Naive thymus-derived CD8-positive, alpha-beta T cell (primary cell): ENCODE results near the gene SIX5. TPM values are rescaled to one million over a fixed set of nuclear protein-coding genes. Genes with fewer than 3 reads are reported as not detected.
A peak's percentile ranks its signal among the peaks of the same experiment; 100 is the strongest.

Experiments used
- ATAC-seq, 2 donors: fragments of 150-1000 bp; cut with Tn5 transposase in 1 of 2; sonication (Bioruptor Pico), chemical (Tn5 transposase) in 1 of 2; 1 replicate in 1 of 2; 2 replicates in 1 of 2; pipeline ENCODE4 v1.10.0; 2021; ENCODE audit warnings: mild to moderate bottlenecking in 2 of 2, moderate library complexity in 2 of 2
- POLR2A ChIA-PET: fragments of 350-600 bp; sonication (Branson Sonifier 250); formaldehyde crosslinking; loops from one replicate; lab custom pipeline; 2021; ENCODE audit warnings: antibody characterized with exemption; lab: Charles Lee
- DNase-seq, 10 donors: peaks; one replicate each; pipeline versions ENCODE4 v3.0.0 to v3.0.0-alpha.2; 2020 to 2022
- H3K27ac Mint-ChIP-seq, 10 donors: one replicate each; pipeline ENCODE4 v1.8.0; 2020 to 2022; ENCODE audit warnings: mild to moderate bottlenecking in 10 of 10, mixed read lengths in 10 of 10, moderate library complexity in 4 of 10, inconsistent platforms in 1 of 10
- H3K27me3 Mint-ChIP-seq, 5 donors: one replicate each; pipeline ENCODE4 v1.8.0; 2021 to 2022; ENCODE audit warnings: mixed read lengths in 5 of 5
- H3K36me3 Mint-ChIP-seq, 3 donors: one replicate each; pipeline ENCODE4 v1.8.0; 2020 to 2022; ENCODE audit warnings: mixed read lengths in 3 of 3, mild to moderate bottlenecking in 2 of 3, inconsistent platforms in 1 of 3
- H3K4me1 Mint-ChIP-seq, 4 donors: one replicate each; pipeline ENCODE4 v1.8.0; 2021 to 2022; ENCODE audit warnings: mixed read lengths in 4 of 4
- H3K4me3 Mint-ChIP-seq, 10 donors: one replicate each; pipeline ENCODE4 v1.8.0; 2020 to 2022; ENCODE audit warnings: mild to moderate bottlenecking in 10 of 10, mixed read lengths in 10 of 10, moderate library complexity in 6 of 10, inconsistent platforms in 1 of 10
- H3K9me3 Mint-ChIP-seq, 9 donors: one replicate each; pipeline ENCODE4 v1.8.0; 2020 to 2022; ENCODE audit warnings: mixed read lengths in 9 of 9, mild to moderate bottlenecking in 3 of 9, inconsistent platforms in 1 of 9, moderate library complexity in 1 of 9
- polyA plus RNA-seq, 3 donors: library from polyadenylated mRNA; unstranded; fragments of 300-500 nt; fragmentation: Illumina TruSeq; gene quantifications; one replicate each; pipeline ENCODE4 v1.2.3, GENCODE V29; 2021
- total RNA-seq, 8 experiments: library from RNA in 2 of 8; stranded (reverse) in 2 of 8; gene quantifications; one replicate each; pipeline ENCODE4 v1.2.3 and lab custom pipeline; 2021 to 2026

SIX5 gene
- total and polyA plus RNA-seq, 5 experiments from 2014 or later, result 0.08 to 1.8 (median 0.11) TPM

- peak overlapping the region; percentile 87 to 99 (median 97) for H3K4me3 Mint-ChIP-seq
- no peaks in the 10 kb centered on the region for H3K9me3 Mint-ChIP-seq
- POLR2A ChIA-PET, result interaction anchor here (0.6 to 4.7 kb wide), 16 partner anchors 10 to 1540 kb away, joined by 3 to 51 read pairs (median 4); partner anchors contain the start of genes CCDC9, DMWD, FBXO46 and GIPR
- H3K4me1 Mint-ChIP-seq, result peaks cover 22 to 59% (median 47%) of the 10 kb centered on the region in 4 donors
- ATAC-seq (peak in 1 of 2 donors; percentile 1), DNase-seq (no peak)
- no peaks in the 10 kb centered on the region for H3K27me3 Mint-ChIP-seq
- peaks cover 4 to 19% (median 8%) of the 10 kb centered on the region in 3 donors for H3K36me3 Mint-ChIP-seq
- H3K27ac Mint-ChIP-seq, result peak overlapping the region; percentile 94 to 99 (median 96)
Measured at GRCh38 chr19:45716359-45717130, 52.5 kb downstream of the SIX5 start.

GRCh38 chr19:45715139-45715538, 53.9 kb downstream of the SIX5 start:
- POLR2A ChIA-PET, result interaction anchor here (0.6 to 4.7 kb wide), 3 partner anchors 10 to 537 kb away, joined by 3 to 47 read pairs (median 4); partner anchors contain the start of genes QPCTL, SNRPD2 and TRAPPC6A
- Mint-ChIP-seq H3K4me1 (peaks cover 26 to 66% (median 55%) of the 10 kb centered on the region in 4 donors), H3K27me3 (no peaks in the 10 kb centered on the region), H3K27ac (peak overlapping the region in 6 of 10 donors; percentile 14 to 95 (median 49)), H3K4me3 (peak overlapping the region in 4 of 10 donors; percentile 4 to 94 (median 22)), H3K36me3 (peaks cover 4 to 26% (median 8%) of the 10 kb centered on the region in 3 donors), H3K9me3 (no peaks in the 10 kb centered on the region)
- no peak for DNase-seq
- ATAC-seq, result no peak

Other genes starting within 250 kb of the SIX5 start
- gene OPA3, start 184.4 kb downstream of the SIX5 start, total RNA-seq, result 10 to 100 TPM in 1 of 2 experiments, 1 to 10 TPM in 1; 8.8 to 10.6 TPM
- gene OPA3, start 184.4 kb downstream of the SIX5 start, polyA plus RNA-seq, result 10 to 100 TPM in 2 of 3 donors, 1 to 10 TPM in 1; 7.5 to 25.3 (median 13.2) TPM
- not detected for gene GPR4, start 167.0 kb downstream of the SIX5 start, total RNA-seq
- gene GPR4, start 167.0 kb downstream of the SIX5 start, polyA plus RNA-seq, result not detected
- gene EML2, start 129.9 kb downstream of the SIX5 start, total RNA-seq, result 10 to 100 TPM; 52.1 to 56.8 TPM
- gene EML2, start 129.9 kb downstream of the SIX5 start, polyA plus RNA-seq, result 10 to 100 TPM in 2 of 3 donors, 1 to 10 TPM in 1; 8.8 to 17.8 (median 11.5) TPM
- 10 to 100 TPM in 1 of 2 experiments, 1 to 10 TPM in 1; 9.7 to 10.4 TPM for gene GIPR, start 101.0 kb downstream of the SIX5 start, total RNA-seq
- gene GIPR, start 101.0 kb downstream of the SIX5 start, polyA plus RNA-seq, result under 1 TPM in 2 of 3 donors, not detected in 1; 0.38 to 0.61 TPM
- gene SNRPD2, start 77.3 kb downstream of the SIX5 start, total RNA-seq, result 100 to 1,000 TPM; 395 to 410 TPM
- gene SNRPD2, start 77.3 kb downstream of the SIX5 start, polyA plus RNA-seq, result 1,000 to 10,000 TPM; 1,119 to 1,289 (median 1,220) TPM
- gene QPCTL, start 76.6 kb downstream of the SIX5 start, total RNA-seq, result 10 to 100 TPM in 1 of 2 experiments, 1 to 10 TPM in 1; 7.3 to 11.4 TPM
- gene QPCTL, start 76.6 kb downstream of the SIX5 start, polyA plus RNA-seq, result 1 to 10 TPM in 2 of 3 donors, under 1 TPM in 1; 0.65 to 2.3 (median 1.6) TPM
- 10 to 100 TPM; 35.3 to 42.3 TPM for gene FBXO46, start 38.4 kb downstream of the SIX5 start, total RNA-seq
- 10 to 100 TPM; 12.4 to 15.2 (median 12.5) TPM for gene FBXO46, start 38.4 kb downstream of the SIX5 start, polyA plus RNA-seq
- gene MEIOSIN, start 35.8 kb downstream of the SIX5 start, total RNA-seq, result not detected
- gene MEIOSIN, start 35.8 kb downstream of the SIX5 start, polyA plus RNA-seq, result not detected
- 10 to 100 TPM; 44.2 to 44.3 TPM for gene DMPK, start 13.2 kb upstream of the SIX5 start, total RNA-seq
- gene DMPK, start 13.2 kb upstream of the SIX5 start, polyA plus RNA-seq, result under 1 TPM; 0.60 to 0.99 (median 0.81) TPM
- gene DMWD, start 23.6 kb upstream of the SIX5 start, total RNA-seq, result 10 to 100 TPM; 49.5 to 54.1 TPM
- gene DMWD, start 23.6 kb upstream of the SIX5 start, polyA plus RNA-seq, result 10 to 100 TPM in 2 of 3 donors, 1 to 10 TPM in 1; 8.0 to 16.5 (median 11.9) TPM
- under 1 TPM; 0.36 to 0.57 TPM for gene RSPH6A, start 46.1 kb upstream of the SIX5 start, total RNA-seq
- gene RSPH6A, start 46.1 kb upstream of the SIX5 start, polyA plus RNA-seq, result not detected
- 10 to 100 TPM; 89.9 to 91.1 TPM for gene SYMPK, start 93.9 kb upstream of the SIX5 start, total RNA-seq
- 10 to 100 TPM in 2 of 3 donors, 1 to 10 TPM in 1; 4.4 to 15.4 (median 13.8) TPM for gene SYMPK, start 93.9 kb upstream of the SIX5 start, polyA plus RNA-seq
- gene FOXA3, start 95.1 kb upstream of the SIX5 start, total RNA-seq, result not detected
- gene FOXA3, start 95.1 kb upstream of the SIX5 start, polyA plus RNA-seq, result not detected
- 10 to 100 TPM; 32.9 to 33.8 TPM for gene IRF2BP1, start 116.9 kb upstream of the SIX5 start, total RNA-seq
- 1 to 10 TPM; 7.0 to 9.1 (median 7.6) TPM for gene IRF2BP1, start 116.9 kb upstream of the SIX5 start, polyA plus RNA-seq
- gene MYPOP, start 133.4 kb upstream of the SIX5 start, total RNA-seq, result 10 to 100 TPM; 10.5 to 10.9 TPM
- gene MYPOP, start 133.4 kb upstream of the SIX5 start, polyA plus RNA-seq, result under 1 TPM in 1 of 3 donors, not detected in 2; 0.23 TPM
- gene NANOS2, start 145.5 kb upstream of the SIX5 start, total RNA-seq, result not detected
- gene NANOS2, start 145.5 kb upstream of the SIX5 start, polyA plus RNA-seq, result not detected
- gene NOVA2, start 204.6 kb upstream of the SIX5 start, total RNA-seq, result not detected
- gene NOVA2, start 204.6 kb upstream of the SIX5 start, polyA plus RNA-seq, result not detected
- gene CCDC61, start 226.2 kb upstream of the SIX5 start, total RNA-seq, result 10 to 100 TPM; 32.5 to 38.9 TPM
- 10 to 100 TPM in 1 of 3 donors, 1 to 10 TPM in 2; 7.9 to 12.1 (median 8.6) TPM for gene CCDC61, start 226.2 kb upstream of the SIX5 start, polyA plus RNA-seq